Mesenteric fat pad (tissue), 1 donor: Measurements from ENCODE around the gene MON2. TPM values are rescaled to one million over a fixed set of nuclear protein-coding genes. Genes with fewer than 3 reads are reported as not detected.

Experiments
- DNase-seq: peaks from one replicate; pipeline ENCODE4 v3.0.0-alpha.2; 2020; ENCODE audit warnings: low spot score
- microRNA-seq: library from miRNA; unstranded; fragments of <30 nt; microRNA quantifications from one replicate; pipeline ENCODE4 v1.2.0, GENCODE V29; 2020; ENCODE audit warnings: borderline number of aligned reads
- total RNA-seq: library from RNA; stranded (reverse); fragmentation: NEBNext Ultra II Directional; extraction: Animal tissue kit (Norgen Biotek cat#: 25700); gene quantifications from one replicate; pipeline ENCODE4 v1.2.1, GENCODE V29; 2021
- donor health status: DM: yes; HTN: yes; CAD: no.

The MON2 gene
- total RNA-seq, 1 donor from 2014 or later: 52.7 TPM

GRCh38 chr12:62649412-62650138 lies 182.9 kb downstream of the MON2 start:
- DNase-seq: no peak

Small RNAs within 50 kb of the gene (microRNA-seq; reads per million reads assigned to microRNA genes)
- gene MIRLET7I: 35,084 reads per million, percentile 97 among the genes with 10 or more reads in this experiment

Other genes with a start within 250 kb of the MON2 start
- 78.9 TPM for gene USP15, start 206.4 kb upstream of the MON2 start, total RNA-seq